GM18909 (cell line): ENCODE results near the gene RNF10.

Source experiments
- ATAC-seq: cut with Tn5 transposase; IDR thresholded peaks from one replicate; pipeline ENCODE4 v1.9.1; 2021; ENCODE audit warnings: mild to moderate bottlenecking; ENCODE audit not compliant: unreplicated experiment, poor library complexity

RNF10 gene

DNA sequence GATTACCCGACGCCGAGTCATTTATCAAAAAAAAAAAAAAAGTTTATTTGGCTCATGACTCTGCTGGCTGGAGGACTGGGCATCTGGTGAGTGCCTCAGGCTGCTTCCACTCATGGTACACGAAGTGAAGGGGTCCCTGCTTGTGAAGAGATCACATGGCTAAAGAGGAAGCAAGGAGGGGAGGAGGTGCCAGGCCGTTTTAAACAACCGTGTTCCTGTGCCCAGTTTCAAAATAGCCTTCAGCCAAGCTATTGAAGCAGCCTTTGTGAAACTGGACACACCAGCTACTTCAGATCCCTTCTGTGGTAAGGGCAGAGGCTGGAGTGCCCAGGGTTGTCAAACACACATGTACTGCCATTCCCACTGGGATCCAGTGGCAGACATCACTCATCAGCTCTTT, 39.4 kb downstream of the RNF10 start:
- ATAC-seq: no peak

- ATAC-seq: no peak
Measured at GRCh38 chr12:120574106-120574505, 40.0 kb downstream of the RNF10 start.

- no peak for ATAC-seq
Measured at GRCh38 chr12:120579179-120579578, 45.0 kb downstream of the RNF10 start.

DNA sequence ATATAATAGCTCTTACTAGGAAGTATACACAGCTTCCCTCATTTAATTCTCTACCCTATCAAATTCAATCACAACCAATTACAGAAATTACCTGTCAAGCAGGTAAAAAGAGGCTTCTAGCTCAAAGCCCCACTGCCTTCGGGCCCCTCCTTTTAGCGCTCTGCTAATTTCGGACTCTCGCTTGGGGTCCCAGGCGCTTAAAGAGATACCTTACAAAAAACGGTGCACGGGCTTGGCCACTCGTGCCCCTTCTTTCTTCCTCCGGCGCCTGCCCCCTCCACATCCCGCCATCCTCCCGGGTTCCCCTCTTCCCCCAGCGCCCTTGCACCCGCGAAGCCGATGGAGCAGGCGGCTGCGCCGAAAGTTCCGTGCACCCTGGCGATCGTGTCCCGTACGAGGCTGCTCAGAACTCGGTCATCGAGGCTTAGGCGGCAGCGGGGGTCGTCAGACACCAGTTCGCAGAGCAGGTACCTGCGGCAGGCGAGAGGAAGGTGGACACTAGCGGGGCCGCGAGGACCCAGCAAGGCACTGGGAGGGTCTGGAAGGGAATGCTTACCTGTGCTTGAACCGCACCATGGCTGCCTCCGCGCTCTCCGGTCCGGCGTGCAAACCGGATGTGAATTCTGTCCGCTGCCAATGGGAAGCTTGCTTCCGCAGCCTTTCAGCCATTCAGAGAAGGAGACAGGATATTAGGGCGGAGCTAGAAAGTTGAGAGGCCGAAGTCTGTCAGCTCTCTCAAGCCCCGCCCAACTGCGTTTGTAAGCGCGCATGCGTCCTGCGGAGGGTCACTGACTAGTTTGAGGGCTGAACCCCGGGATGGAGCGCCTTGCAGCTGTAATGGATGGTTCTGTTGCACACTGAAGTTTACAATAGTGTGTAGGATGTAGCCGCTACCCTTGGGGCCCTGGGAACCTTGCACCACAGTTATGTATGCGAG, 46.9 kb downstream of the RNF10 start, which contains the start of gene POP5:
Gene POP5 (minus strand): TSS at position 616 of the 937 bp plus-strand sequence. CDS start 40 bp downstream, at position 576.
- peak; percentile 90 for ATAC-seq

DNA sequence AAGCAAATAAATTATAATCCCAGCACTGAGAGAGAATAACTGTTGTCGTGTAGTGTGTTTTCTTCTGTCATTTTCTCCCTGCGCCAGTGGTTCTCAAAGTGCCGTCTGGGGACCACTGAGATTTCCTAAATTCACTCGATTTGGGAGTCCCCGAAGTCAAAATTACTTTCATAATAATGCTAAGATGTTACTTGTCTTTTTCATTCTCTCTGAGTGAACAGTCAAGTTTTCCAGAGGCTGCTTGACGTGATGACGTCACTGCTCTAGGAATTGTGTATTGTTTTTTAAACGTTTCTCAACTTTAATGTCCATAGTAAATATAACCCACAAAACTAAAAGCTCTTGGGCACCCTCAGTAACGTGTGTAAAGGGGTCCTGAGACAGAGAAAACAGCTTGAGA, 47.8 kb downstream of the RNF10 start:
- ATAC-seq: no peak

DNA sequence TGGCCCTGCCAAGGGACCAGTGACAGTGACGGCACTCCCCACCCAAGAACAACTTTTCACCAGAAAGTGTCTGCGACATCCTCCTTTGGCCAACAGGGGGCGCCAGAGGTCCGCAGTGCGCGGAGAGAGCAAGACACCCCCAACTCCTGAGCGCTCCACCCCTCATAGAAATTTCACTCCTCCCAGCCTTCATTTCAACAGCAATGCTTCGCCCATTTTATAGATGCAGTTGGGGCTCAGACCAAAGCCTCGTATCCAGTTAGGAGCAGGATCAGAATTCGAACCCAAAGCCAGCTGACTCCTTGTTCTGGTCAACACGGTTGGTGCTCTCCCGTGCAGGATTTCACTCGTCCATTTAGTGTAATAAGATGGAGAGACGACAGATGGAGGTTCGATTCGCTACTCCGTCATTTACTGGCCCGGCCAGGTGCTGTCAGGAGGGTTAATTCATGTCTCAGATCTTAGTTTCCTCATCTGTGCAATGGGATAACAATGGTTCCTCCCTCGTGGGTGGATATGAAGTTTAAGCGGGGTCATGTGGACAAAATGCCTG, 49.4 kb downstream of the RNF10 start:
- peak; percentile 32 for ATAC-seq

GRCh38 chr12:120584343-120585149, 50.4 kb downstream of the RNF10 start:
- no peak for ATAC-seq

- no peak for ATAC-seq
Measured at GRCh38 chr12:120586206-120586605, 52.0 kb downstream of the RNF10 start.

GRCh38 chr12:120586860-120587259, 52.7 kb downstream of the RNF10 start:
- ATAC-seq: no peak

DNA sequence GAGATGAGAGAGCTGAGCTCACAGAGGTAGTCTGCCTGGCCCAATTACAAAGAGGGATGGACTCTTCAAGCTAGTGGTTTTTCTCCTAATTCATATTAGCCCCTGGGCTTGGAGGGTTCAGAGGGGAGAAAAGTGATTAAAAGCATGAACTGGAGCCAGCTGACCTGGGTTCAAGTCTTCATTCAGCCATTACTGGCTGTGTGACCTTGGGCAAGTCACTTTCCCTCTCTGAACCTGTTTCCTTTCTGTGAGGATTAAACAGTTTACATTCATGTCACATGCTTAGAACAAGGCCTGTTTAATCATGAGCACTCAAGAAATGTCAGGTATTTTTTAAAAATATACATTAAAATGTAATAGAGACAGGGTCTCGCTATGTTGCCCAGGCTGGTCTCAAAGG, 54.2 kb downstream of the RNF10 start:
- no peak for ATAC-seq

- no peak for ATAC-seq
Measured at GRCh38 chr12:120588948-120589930, 55.1 kb downstream of the RNF10 start.

DNA sequence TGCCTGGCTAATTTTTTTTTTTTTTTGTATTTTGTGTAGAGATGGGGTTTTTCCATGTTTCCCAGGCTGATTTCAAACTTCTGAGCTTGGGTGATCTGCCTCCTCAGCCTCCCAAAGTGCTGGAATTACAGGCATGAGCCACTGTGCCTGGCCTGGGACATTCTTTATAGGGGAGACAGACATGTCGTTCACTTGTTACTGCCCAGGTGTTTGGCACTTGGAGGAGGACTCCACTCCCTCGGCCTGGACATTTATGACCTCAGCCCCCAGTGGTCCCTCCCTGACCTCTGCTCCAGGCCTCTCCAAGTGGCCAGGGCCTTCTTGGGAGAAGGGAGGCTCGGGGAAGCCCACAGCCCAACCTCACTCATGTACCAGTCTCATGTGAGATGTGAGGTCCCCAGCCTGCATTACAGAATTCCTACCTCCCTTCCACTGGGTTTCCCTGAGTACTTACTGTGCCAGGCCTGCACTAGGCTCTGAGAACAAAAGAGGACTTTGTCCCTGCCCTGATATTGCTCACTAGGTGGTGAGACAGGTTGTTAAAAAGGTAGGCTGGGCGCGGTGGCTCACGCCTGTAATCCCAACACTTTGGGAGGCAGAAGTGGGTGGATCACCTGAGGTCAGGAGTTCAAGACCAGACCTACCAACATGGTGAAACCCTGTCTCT, 56.7 kb downstream of the RNF10 start:
- ATAC-seq: no peak

DNA sequence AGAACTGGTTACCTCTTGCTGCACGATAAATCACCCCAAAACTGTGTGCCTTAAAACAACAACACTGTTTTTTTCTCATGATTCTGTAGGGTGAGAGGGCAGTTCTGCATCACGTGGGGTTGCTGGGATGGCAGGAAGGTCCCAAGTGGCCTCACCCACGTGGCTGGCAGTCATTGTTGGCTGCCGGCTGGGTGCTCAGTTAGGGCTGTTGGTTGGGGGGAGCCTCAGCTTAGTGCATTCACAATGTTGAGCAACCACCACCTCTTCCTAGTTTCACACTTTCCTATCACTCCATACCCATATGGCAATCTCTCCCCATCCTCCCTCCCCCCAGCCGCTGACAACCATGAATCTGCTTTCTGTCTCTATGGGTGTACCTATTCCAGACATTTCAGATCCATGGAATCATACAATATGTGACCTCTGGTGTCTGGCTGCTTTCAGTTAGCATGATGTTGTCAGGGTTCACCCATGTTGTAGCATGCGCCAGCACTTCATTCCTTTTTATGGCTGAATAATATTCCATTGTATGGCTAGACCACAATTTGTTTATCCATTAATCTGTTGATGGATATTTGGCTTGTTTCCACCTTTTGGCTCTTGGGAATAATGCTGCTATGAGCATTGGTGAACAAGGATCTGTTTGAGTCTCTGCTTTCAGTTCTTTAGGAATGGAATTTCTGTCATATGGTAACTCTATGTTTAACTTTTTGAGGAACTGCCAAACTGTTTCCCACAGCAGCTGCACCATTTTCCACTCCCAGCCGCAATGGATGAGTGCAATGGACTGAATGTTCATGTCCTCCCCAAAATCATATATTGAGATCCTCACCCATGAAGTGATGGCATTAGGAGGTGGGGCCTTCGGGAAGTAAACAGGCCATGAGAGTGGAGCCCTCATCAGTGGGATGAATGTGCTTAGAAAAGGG, 58.2 kb downstream of the RNF10 start:
- no peak for ATAC-seq

DNA sequence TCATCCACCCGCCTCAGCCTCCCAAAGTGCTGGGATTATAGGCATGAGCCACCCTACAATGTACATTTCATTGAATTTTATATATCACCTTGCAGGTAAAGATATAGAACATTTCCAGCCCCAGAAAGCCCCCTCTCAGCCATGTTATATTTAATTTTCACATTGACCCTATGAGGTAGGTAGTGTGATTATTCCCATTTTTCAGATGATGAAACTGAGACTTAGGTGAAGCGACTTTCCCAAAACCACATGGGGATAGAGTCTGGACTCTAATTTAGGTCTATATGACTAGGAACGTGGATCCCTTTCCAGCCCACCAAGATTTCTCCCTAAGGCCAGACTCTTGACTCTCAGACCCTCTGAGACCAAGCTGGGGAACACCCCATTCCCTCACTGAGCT, 62.7 kb downstream of the RNF10 start:
- no peak for ATAC-seq

GRCh38 chr12:120597861-120598260, 63.7 kb downstream of the RNF10 start:
- ATAC-seq: no peak

DNA sequence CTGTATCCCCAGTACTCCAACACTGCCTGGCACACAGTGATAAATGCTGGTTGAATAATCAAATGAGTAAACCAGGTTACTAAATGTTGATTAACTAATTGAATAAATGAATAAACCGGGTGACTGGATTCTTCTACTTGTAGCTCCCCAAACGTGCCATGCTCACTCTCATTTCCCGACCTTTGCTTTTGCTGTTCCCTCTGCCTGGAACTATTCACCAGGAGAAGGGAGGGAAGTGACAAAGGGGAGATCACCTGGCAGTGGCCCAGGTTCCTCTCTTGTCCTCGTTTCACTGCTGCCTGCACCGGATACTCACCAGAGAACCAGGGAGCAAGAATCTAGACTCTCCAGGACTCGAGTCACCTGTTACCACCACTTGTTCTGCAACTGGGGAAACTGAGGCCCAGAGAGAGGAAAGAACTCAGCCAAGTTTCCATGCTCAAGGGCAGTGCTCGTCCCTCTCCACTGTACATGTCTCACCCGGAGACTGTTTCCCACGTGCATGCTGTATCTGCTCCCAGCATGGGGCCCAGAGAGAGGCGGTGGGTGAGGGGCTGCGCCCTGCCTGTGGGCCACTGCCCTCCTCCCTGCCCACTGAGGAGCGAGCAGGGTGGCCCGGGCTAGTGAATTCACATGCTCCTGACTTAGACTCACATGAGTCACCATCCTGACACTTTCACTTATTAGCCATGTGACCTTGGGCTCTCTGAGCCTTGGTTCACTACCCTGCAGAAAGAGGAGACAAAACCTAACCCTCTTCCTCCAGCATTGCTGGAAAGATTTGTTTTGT, 64.7 kb downstream of the RNF10 start:
- ATAC-seq: no peak
